Endothelial cell of umbilical vein (primary cell): ENCODE data around the gene RAB40B. TPM values are rescaled to one million over a fixed set of nuclear protein-coding genes. Genes with fewer than 3 reads are reported as not detected.

Experiments used
- BruUV-seq: library from RNA; stranded (reverse); fragments of 400-500 nt; replicated peaks from 2 replicates; lab custom pipeline; 2021; lab: Mats Ljungman, UMichigan
- CTCF ChIA-PET: fragments of 300-600, 350-600 bp; sonication (Branson Sonifier 250); formaldehyde crosslinking; loops from one replicate; lab custom pipeline; 2021; ENCODE audit warnings: antibody characterized with exemption, inconsistent platforms; lab: Charles Lee
- POLR2A ChIA-PET: fragments of 300-600, 350-600 bp; sonication (Branson Sonifier 250); formaldehyde crosslinking; loops from one replicate; lab custom pipeline; 2021; ENCODE audit warnings: antibody characterized with exemption, inconsistent platforms; lab: Charles Lee
- DNase-seq: peaks from one replicate; pipeline ENCODE4 v3.0.0-alpha.2; 2011; ENCODE audit warnings: low read depth, low spot score
- FAIRE-seq: peaks from 2 replicates; lab custom pipeline; 2011; peaks lifted over from hg19 to GRCh38; lab: Jason Lieb, UNC
- H2AFZ ChIP-seq: 2 replicates; pipeline ENCODE4 v1.6.0; 2012; ENCODE audit warnings: low read depth, low read length, control low read depth, inconsistent platforms
- H3K27ac ChIP-seq: 2 replicates; pipeline ENCODE4 v1.5.1; 2011; ENCODE audit warnings: low read depth, mild to moderate bottlenecking, control low read depth, low read length, moderate library complexity; ENCODE audit not compliant: insufficient read depth
- H3K27me3 ChIP-seq, 2 experiments: 2 replicates each; pipeline versions ENCODE4 v1.6.0 to v1.6.1; 2011; ENCODE audit warnings: low read length in 2 of 2, mixed read lengths in 1 of 2; ENCODE audit not compliant: control insufficient read depth in 2 of 2, insufficient read depth in 2 of 2
- H3K36me3 ChIP-seq, 2 experiments: 2 replicates in 1 of 2; 3 replicates in 1 of 2; pipeline ENCODE4 v1.5.1; 2011; ENCODE audit warnings: low read length in 2 of 2, mild to moderate bottlenecking in 1 of 2, moderate library complexity in 1 of 2; ENCODE audit not compliant: control insufficient read depth in 2 of 2, insufficient read depth in 2 of 2; ENCODE audit errors: extremely low read depth in 1 of 2
- H3K4me1 ChIP-seq: 3 replicates; pipeline ENCODE4 v1.5.1; 2011; ENCODE audit warnings: mild to moderate bottlenecking, low read length; ENCODE audit not compliant: control insufficient read depth, insufficient read depth; ENCODE audit errors: extremely low read depth
- H3K4me2 ChIP-seq: 2 replicates; pipeline ENCODE4 v1.6.1; 2011; ENCODE audit warnings: low read length, control low read depth, mixed read lengths; ENCODE audit not compliant: insufficient read depth
- H3K4me3 ChIP-seq, 3 experiments: fragments of 200-600 bp in 1 of 3; sonication (generic), shearing (Covaris generic) in 1 of 3; replicated peaks in 1 of 3; 2 replicates each; pipeline ENCODE4 v1.5.1; 2011 to 2016; ENCODE audit warnings: control low read depth in 3 of 3, low read length in 3 of 3, mild to moderate bottlenecking in 2 of 3, inconsistent platforms in 1 of 3, low read depth in 1 of 3, moderate library complexity in 1 of 3; ENCODE audit not compliant: insufficient read depth in 1 of 3
- H3K79me2 ChIP-seq: 2 replicates; pipeline ENCODE4 v1.6.0; 2012; ENCODE audit warnings: low read length, inconsistent platforms; ENCODE audit not compliant: control insufficient read depth, insufficient read depth
- H3K9ac ChIP-seq: replicated peaks from 2 replicates; pipeline ENCODE3; 2011; ENCODE audit warnings: low read length, control low read depth; ENCODE audit not compliant: insufficient read depth; ENCODE audit errors: extremely low read depth
- H3K9me1 ChIP-seq: replicated peaks from 3 replicates; pipeline ENCODE4 v1.6.0; 2011; ENCODE audit warnings: mild to moderate bottlenecking, low read length; ENCODE audit not compliant: control insufficient read depth, insufficient read depth; ENCODE audit errors: extremely low read depth
- H3K9me3 ChIP-seq: replicated peaks from 2 replicates; pipeline ENCODE4 v1.5.1; 2012; ENCODE audit warnings: low read length, inconsistent platforms; ENCODE audit not compliant: control insufficient read depth, insufficient read depth
- H4K20me1 ChIP-seq: replicated peaks from 2 replicates; pipeline ENCODE3; 2011; ENCODE audit warnings: mild to moderate bottlenecking, low read length; ENCODE audit not compliant: control insufficient read depth, insufficient read depth; ENCODE audit errors: extremely low read depth
- EZH2 ChIP-seq: IDR thresholded peaks from 2 replicates; pipeline ENCODE4 v1.6.1; 2012; ENCODE audit warnings: borderline replicate concordance, low read depth, mild to moderate bottlenecking, moderate library complexity, low read length, inconsistent platforms; ENCODE audit not compliant: severe bottlenecking
- FOS ChIP-seq: IDR thresholded peaks from 2 replicates; pipeline ENCODE4 v1.6.1; 2011; ENCODE audit warnings: mild to moderate bottlenecking, low read length, moderate library complexity, borderline replicate concordance; ENCODE audit not compliant: insufficient read depth
- GATA2 ChIP-seq: IDR thresholded peaks from 2 replicates; pipeline ENCODE4 v1.7.0; 2011; ENCODE audit warnings: low read depth, mild to moderate bottlenecking, moderate library complexity, mixed read lengths, low read length; ENCODE audit not compliant: insufficient read length, insufficient read depth
- JUN ChIP-seq: IDR thresholded peaks from 2 replicates; pipeline ENCODE4 v1.6.1; 2011; ENCODE audit warnings: borderline replicate concordance, low read depth; ENCODE audit not compliant: insufficient read length, insufficient read depth
- MYC ChIP-seq: IDR thresholded peaks from one replicate; pipeline ENCODE4 v1.6.1; 2011; ENCODE audit warnings: mild to moderate bottlenecking, low read depth, low read length
- POLR2A ChIP-seq: IDR thresholded peaks from 2 replicates; pipeline ENCODE4 v1.6.1; 2012; ENCODE audit warnings: low read depth, mild to moderate bottlenecking, control low read depth, low read length
- POLR2AphosphoS5 ChIP-seq: IDR thresholded peaks from 2 replicates; pipeline ENCODE4 v1.6.1; 2012; ENCODE audit warnings: low read depth, mild to moderate bottlenecking, control low read depth, low read length, moderate library complexity; ENCODE audit not compliant: insufficient read depth
- dilution Hi-C: fragments of 300-500 bp; cut with MboI; formaldehyde crosslinking; loops from one replicate; pipeline ENCODE4 v1.15.0; 2019; ENCODE audit warnings: low sequenced_read_pairs; ENCODE audit not compliant: extremely low pct_ligation_motif_present
- intact Hi-C: fragments of 100-400 bp; cut with micrococcal nuclease; formaldehyde crosslinking; loops from one replicate; pipeline ENCODE4 v1.10.0; 2022
- polyA plus RNA-seq, 4 experiments: library from polyadenylated mRNA; depleted of rRNA in 3 of 4; stranded (reverse) in 3 of 4; unstranded in 1 of 4; fragments of >200 nt; gene quantifications; 2 replicates each; pipeline versions ENCODE4 v1.2.1 to v1.2.3, GENCODE V29; 2011 to 2012; ENCODE audit warnings: missing spikeins in 1 of 4
- total RNA-seq: library from RNA; stranded (reverse); gene quantifications from 2 replicates; pipeline ENCODE4 v1.2.3, GENCODE V29; 2021
- TF ChIP-seq, protein P1 (sequence below): IDR thresholded peaks from 2 replicates; pipeline ENCODE4 v1.6.1; 2011; ENCODE audit not compliant: insufficient read depth, insufficient read length
- TF ChIP-seq, protein P2 (sequence below), 2 donors: IDR thresholded peaks; 1 replicate in 1 of 2; 2 replicates in 1 of 2; pipeline ENCODE4 v1.5.1; 2011; ENCODE audit warnings: low read length in 2 of 2, mild to moderate bottlenecking in 2 of 2, moderate library complexity in 2 of 2, control low read depth in 1 of 2, inconsistent platforms in 1 of 2, low read depth in 1 of 2; ENCODE audit not compliant: insufficient read depth in 1 of 2; ENCODE audit errors: extremely low read depth in 1 of 2

The RAB40B gene
- total and polyA plus RNA-seq, 2 donors (not counting 3 experiments of a cell fraction or from before 2014, with no cell fraction given), result 5.5 to 9.3 TPM

DNA sequence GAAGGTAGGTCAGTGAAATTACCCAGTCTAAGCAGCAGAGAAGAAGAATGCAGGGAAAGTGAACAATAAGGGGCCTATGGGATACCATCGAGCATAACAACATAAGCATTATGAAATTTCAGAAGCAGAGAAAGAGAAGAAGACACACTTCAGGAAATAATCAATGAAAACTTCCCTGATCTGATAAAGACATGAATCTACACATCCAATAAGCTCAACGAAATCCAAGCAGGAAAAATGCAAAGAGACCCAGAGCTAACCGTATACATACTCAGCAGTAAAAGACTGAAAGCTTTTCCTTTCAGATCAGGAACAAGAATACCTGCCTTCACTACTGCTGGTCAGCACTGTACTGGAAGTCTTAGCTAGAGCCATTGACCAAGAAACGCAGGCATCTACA lies 88.8 kb downstream of the RAB40B start:
- Histone ChIP-seq H3K9ac (no peak overlapping the region), H3K9me3 (no peaks in the 10 kb centered on the region), H4K20me1 (no peaks in the 10 kb centered on the region), H3K4me1 (no peaks in the 10 kb centered on the region), H2AFZ (no peak overlapping the region), H3K27me3 (no peaks in the 10 kb centered on the region), H3K4me2 (no peak overlapping the region), H3K9me1 (no peaks in the 10 kb centered on the region), H3K27ac (no peak overlapping the region), H3K79me2 (no peaks in the 10 kb centered on the region), H3K36me3 (peaks cover 0 to 13% of the 10 kb centered on the region in 2 experiments), H3K4me3 (no peak overlapping the region)
- TF ChIP-seq, protein P1, sequence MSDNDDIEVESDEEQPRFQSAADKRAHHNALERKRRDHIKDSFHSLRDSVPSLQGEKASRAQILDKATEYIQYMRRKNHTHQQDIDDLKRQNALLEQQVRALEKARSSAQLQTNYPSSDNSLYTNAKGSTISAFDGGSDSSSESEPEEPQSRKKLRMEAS, result no peak
- TF ChIP-seq, protein P2, sequence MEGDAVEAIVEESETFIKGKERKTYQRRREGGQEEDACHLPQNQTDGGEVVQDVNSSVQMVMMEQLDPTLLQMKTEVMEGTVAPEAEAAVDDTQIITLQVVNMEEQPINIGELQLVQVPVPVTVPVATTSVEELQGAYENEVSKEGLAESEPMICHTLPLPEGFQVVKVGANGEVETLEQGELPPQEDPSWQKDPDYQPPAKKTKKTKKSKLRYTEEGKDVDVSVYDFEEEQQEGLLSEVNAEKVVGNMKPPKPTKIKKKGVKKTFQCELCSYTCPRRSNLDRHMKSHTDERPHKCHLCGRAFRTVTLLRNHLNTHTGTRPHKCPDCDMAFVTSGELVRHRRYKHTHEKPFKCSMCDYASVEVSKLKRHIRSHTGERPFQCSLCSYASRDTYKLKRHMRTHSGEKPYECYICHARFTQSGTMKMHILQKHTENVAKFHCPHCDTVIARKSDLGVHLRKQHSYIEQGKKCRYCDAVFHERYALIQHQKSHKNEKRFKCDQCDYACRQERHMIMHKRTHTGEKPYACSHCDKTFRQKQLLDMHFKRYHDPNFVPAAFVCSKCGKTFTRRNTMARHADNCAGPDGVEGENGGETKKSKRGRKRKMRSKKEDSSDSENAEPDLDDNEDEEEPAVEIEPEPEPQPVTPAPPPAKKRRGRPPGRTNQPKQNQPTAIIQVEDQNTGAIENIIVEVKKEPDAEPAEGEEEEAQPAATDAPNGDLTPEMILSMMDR (IDR thresholded peaks at IDR 0.05; ENCODE audit: extremely low read depth in 1 of 2, insufficient read depth in 1 of 2, low read depth in 1 of 2, low read length in 2 of 2), result no peak
- no peak for TF ChIP-seq POLR2AphosphoS5
- no peak for TF ChIP-seq EZH2
- TF ChIP-seq GATA2, result no peak
- TF ChIP-seq JUN, result no peak
- no peak for TF ChIP-seq POLR2A
- TF ChIP-seq FOS, result no peak
- TF ChIP-seq MYC, result no peak
- ChIA-PET POLR2A (no interaction called here), CTCF (no interaction called here)
- DNase-seq (no peak), FAIRE-seq (no peak)
- BruUV-seq, result no TSS peak
- dilution Hi-C loops (no loop called here), intact Hi-C loops (no loop called here)
